HEK293 (cell line): ENCODE results near the gene CLDN3.
A peak's percentile ranks its signal among the peaks of the same experiment; 100 is the strongest.

ENCODE experiments used
- AEBP2 ChIP-seq: fragments of 450-650 bp; formaldehyde crosslinking; IDR thresholded peaks from 2 replicates; pipeline ENCODE4 v1.5.1; 2016; ENCODE audit warnings: missing biosample characterization, missing genetic modification characterization, borderline replicate concordance
- CTCF ChIP-seq: fragments of 450-650 bp; formaldehyde crosslinking; IDR thresholded peaks from 2 replicates; pipeline ENCODE4 v1.5.1; 2016; ENCODE audit warnings: missing biosample characterization, missing genetic modification characterization
- EGR2 ChIP-seq: fragments of 450-650 bp; formaldehyde crosslinking; IDR thresholded peaks from 2 replicates; pipeline ENCODE4 v1.5.1; 2016; ENCODE audit warnings: low read depth, missing biosample characterization, missing genetic modification characterization
- GFI1B ChIP-seq: fragments of 450-650 bp; formaldehyde crosslinking; IDR thresholded peaks from 2 replicates; pipeline ENCODE4 v1.5.1; 2016; ENCODE audit warnings: missing biosample characterization, missing genetic modification characterization
- GLIS2 ChIP-seq: fragments of 450-650 bp; formaldehyde crosslinking; IDR thresholded peaks from 2 replicates; pipeline ENCODE4 v1.5.1; 2016; ENCODE audit warnings: missing biosample characterization, missing genetic modification characterization
- INSM2 ChIP-seq: fragments of 450-650 bp; formaldehyde crosslinking; IDR thresholded peaks from 2 replicates; pipeline ENCODE4 v1.5.1; 2016; ENCODE audit warnings: missing biosample characterization, missing genetic modification characterization
- KLF1 ChIP-seq: fragments of 450-650 bp; formaldehyde crosslinking; IDR thresholded peaks from 2 replicates; pipeline ENCODE4 v1.5.1; 2016; ENCODE audit warnings: missing biosample characterization, missing genetic modification characterization
- PBX3 ChIP-seq: sonication (generic); formaldehyde crosslinking; IDR thresholded peaks from 2 replicates; pipeline ENCODE4 v1.8.1; 2022; ENCODE audit warnings: mild to moderate bottlenecking, moderate library complexity, missing genetic modification reagents
- WT1 ChIP-seq: fragments of 450-650 bp; formaldehyde crosslinking; IDR thresholded peaks from 2 replicates; pipeline ENCODE4 v1.5.1; 2016; ENCODE audit warnings: missing biosample characterization, missing genetic modification characterization
- YY1 ChIP-seq: fragments of 450-650 bp; formaldehyde crosslinking; IDR thresholded peaks from 2 replicates; pipeline ENCODE4 v1.5.1; 2018; ENCODE audit warnings: missing biosample characterization, missing genetic modification characterization
- ZBTB48 ChIP-seq: fragments of 450-650 bp; formaldehyde crosslinking; IDR thresholded peaks from 2 replicates; pipeline ENCODE4 v1.5.1; 2016; ENCODE audit warnings: missing biosample characterization, missing genetic modification characterization
- ZIC2 ChIP-seq: fragments of 450-650 bp; formaldehyde crosslinking; IDR thresholded peaks from 2 replicates; pipeline ENCODE4 v1.5.1; 2016; ENCODE audit warnings: missing biosample characterization, missing genetic modification characterization
- ZNF221 ChIP-seq: fragments of 450-650 bp; formaldehyde crosslinking; IDR thresholded peaks from 2 replicates; pipeline ENCODE4 v1.5.1; 2017; ENCODE audit warnings: missing biosample characterization, missing genetic modification characterization, borderline replicate concordance
- ZNF223 ChIP-seq: fragments of 450-650 bp; formaldehyde crosslinking; IDR thresholded peaks from 2 replicates; pipeline ENCODE4 v1.5.1; 2016; ENCODE audit warnings: missing biosample characterization, missing genetic modification characterization
- ZNF335 ChIP-seq: fragments of 450-650 bp; formaldehyde crosslinking; conservative IDR thresholded peaks from 2 replicates; pipeline ENCODE4 v1.5.1; 2016; ENCODE audit warnings: missing biosample characterization, missing genetic modification characterization
- ZNF518A ChIP-seq: fragments of 450-650 bp; formaldehyde crosslinking; conservative IDR thresholded peaks from 2 replicates; pipeline ENCODE4 v1.5.1; 2016; ENCODE audit warnings: low read depth, missing biosample characterization, missing genetic modification characterization
- ZNF529 ChIP-seq: fragments of 450-650 bp; formaldehyde crosslinking; IDR thresholded peaks from 2 replicates; pipeline ENCODE4 v1.5.1; 2017; ENCODE audit warnings: missing genetic modification characterization, missing biosample characterization; ENCODE audit not compliant: insufficient replicate concordance
- ZNF555 ChIP-seq: fragments of 450-650 bp; formaldehyde crosslinking; conservative IDR thresholded peaks from 2 replicates; pipeline ENCODE4 v1.5.1; 2017; ENCODE audit warnings: missing biosample characterization, mild to moderate bottlenecking, missing genetic modification characterization, inconsistent platforms
- ZNF558 ChIP-seq: fragments of 450-650 bp; formaldehyde crosslinking; IDR thresholded peaks from 2 replicates; pipeline ENCODE4 v1.5.1; 2016; ENCODE audit warnings: missing biosample characterization, missing genetic modification characterization
- ZNF600 ChIP-seq: fragments of 450-650 bp; formaldehyde crosslinking; IDR thresholded peaks from 2 replicates; pipeline ENCODE4 v1.5.1; 2016; ENCODE audit warnings: missing biosample characterization, missing genetic modification characterization
- ZNF610 ChIP-seq: fragments of 450-650 bp; formaldehyde crosslinking; IDR thresholded peaks from 2 replicates; pipeline ENCODE4 v1.5.1; 2016; ENCODE audit warnings: missing biosample characterization, missing genetic modification characterization, borderline replicate concordance
- ZNF629 ChIP-seq: fragments of 450-650 bp; formaldehyde crosslinking; IDR thresholded peaks from 2 replicates; pipeline ENCODE4 v1.5.1; 2017; ENCODE audit warnings: missing biosample characterization, missing genetic modification characterization
- ZNF692 ChIP-seq: fragments of 450-650 bp; formaldehyde crosslinking; IDR thresholded peaks from 2 replicates; pipeline ENCODE4 v1.5.1; 2016; ENCODE audit warnings: missing biosample characterization, missing genetic modification characterization
- ZNF701 ChIP-seq: fragments of 450-650 bp; formaldehyde crosslinking; IDR thresholded peaks from 2 replicates; pipeline ENCODE4 v1.5.1; 2016; ENCODE audit warnings: missing biosample characterization, missing genetic modification characterization
- ZNF76 ChIP-seq: fragments of 450-650 bp; formaldehyde crosslinking; IDR thresholded peaks from 2 replicates; pipeline ENCODE4; 2016; ENCODE audit warnings: low read depth, missing biosample characterization, missing genetic modification characterization, borderline replicate concordance
- ZNF768 ChIP-seq: fragments of 450-650 bp; formaldehyde crosslinking; IDR thresholded peaks from 2 replicates; pipeline ENCODE4 v1.5.1; 2018; ENCODE audit warnings: missing biosample characterization, mild to moderate bottlenecking, missing genetic modification characterization
- ZNF843 ChIP-seq: fragments of 450-650 bp; formaldehyde crosslinking; IDR thresholded peaks from 2 replicates; pipeline ENCODE4 v1.5.1; 2016; ENCODE audit warnings: missing biosample characterization, missing genetic modification characterization

The CLDN3 gene

GRCh38 chr7:73738612-73739386 is 31.3 kb downstream of the CLDN3 start, which contains the start of gene ABHD11 (continued):
- TF ChIP-seq INSM2 (tag by site-specific recombination) (0 out of 2 replicates have a peak, but pooled peaks have one; percentile 7), ZNF629 (peak; percentile 83), ZNF692 (tag by site-specific recombination) (peak; percentile 64), ZNF518A (tag by site-specific recombination) (no peak), ZNF76 (peak; percentile 72; the same call in 1 of the 2 replicates), ZBTB48 (peak; percentile 32; the same call in 1 of the 2 replicates), ZNF529 (tag by site-specific recombination) (no peak), ZNF600 (tag by site-specific recombination) (peak; percentile 87), EGR2 (peak; percentile 34; the same call in 1 of the 2 replicates), KLF1 (peak; percentile 85), ZNF223 (peak; percentile 64; the same call in 1 of the 2 replicates), PBX3 (peak; percentile 74), GLIS2 (tag by site-specific recombination) (peak; percentile 84), CTCF (peak; percentile 72), ZNF610 (tag by site-specific recombination) (no peak), YY1 (tag by site-specific recombination) (peak; percentile 50; the same call in 1 of the 2 replicates), WT1 (tag by site-specific recombination) (peak; percentile 11), ZNF768 (tag by site-specific recombination) (no peak), ZNF701 (no peak), ZNF555 (tag by site-specific recombination) (no peak), ZNF335 (tag by site-specific recombination) (peak; percentile 74), ZNF558 (no peak), ZIC2 (peak; percentile 86), GFI1B (tag by site-specific recombination) (no peak), ZNF221 (tag by site-specific recombination) (no peak), ZNF843 (no peak; the same call in 1 of the 2 replicates), AEBP2 (0 out of 2 replicates have a peak, but pooled peaks have one; percentile 24)
